ENCODE measurements around the gene TBC1D19.
"Not testable (repeated sequence)": the region's sequence is repeated elsewhere in the genome, so short reads cannot be mapped to it uniquely, and the experiment has no call there.

The TBC1D19 gene

DNA sequence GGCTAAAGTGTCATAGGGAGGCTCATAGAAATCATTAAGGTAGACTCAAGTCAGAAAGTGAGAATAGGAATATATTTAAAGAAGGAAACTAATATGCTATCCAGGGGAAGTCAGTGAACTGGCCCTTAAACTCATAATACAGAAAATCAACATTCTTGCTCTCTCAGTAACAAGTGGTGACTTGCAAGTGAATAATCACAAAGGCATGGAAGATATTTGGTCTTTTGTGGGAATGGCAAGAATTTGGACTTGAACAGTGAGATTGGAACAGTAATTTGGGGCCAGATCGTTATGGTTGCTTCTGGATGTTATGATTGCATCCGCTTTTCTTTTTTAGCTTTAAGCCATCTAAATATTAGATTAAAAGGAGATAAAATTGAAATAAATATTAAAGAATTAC lies 103.8 kb downstream of the TBC1D19 start:
- DNase-seq: no peak

DNA sequence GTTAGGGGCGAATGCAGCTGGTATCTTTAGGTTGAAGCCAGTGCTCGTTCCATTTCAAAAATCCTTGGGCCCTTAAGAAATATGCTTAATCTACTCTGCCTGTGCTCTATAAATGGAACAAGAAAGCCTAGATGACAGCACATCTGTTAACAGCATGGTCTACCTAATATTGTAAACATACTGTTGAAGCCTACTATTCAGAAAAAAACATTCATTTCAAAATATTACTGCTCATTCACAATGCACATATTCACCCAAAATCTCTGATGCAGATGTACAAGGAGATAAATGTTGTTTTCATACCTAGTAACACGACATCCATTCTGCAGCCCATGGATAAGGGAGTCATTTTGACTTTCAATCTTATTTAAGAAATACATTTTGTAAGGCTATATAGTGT lies 106.6 kb downstream of the TBC1D19 start:
- DNase-seq: no peak

DNA sequence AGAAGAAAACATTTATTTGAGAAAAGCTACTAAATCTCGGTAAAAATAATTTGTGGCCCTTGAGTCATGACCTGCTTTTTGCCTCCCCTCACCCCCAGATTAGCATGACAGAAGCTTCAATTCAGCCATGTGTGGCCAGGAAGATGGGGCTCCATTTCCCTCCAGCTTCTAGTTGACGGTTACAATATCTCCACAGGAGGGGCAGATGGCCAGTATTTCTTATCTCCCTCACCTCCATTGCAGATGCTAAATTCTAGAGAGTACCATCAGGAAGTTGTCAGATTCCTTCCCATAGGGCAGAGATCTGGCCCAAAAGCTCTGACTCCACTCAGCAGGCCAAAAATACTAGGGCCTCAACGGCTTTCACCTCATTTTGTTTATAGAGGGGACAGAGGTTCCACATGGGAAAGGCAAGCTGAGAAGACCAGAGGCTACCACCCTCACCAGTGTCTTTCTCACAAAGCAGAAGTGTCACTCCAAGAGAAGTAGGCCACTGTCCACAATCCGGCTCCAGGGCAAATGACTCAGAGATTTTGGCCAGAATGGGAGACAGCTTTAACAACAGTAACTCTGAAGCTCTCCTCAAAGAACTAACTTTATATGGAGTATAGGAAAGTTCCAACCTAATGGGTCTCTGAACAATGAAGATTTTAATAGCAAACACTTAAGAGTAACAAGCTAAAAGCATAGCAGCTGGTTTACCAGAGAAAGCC lies 108.3 kb downstream of the TBC1D19 start:
- no peak for DNase-seq

DNA sequence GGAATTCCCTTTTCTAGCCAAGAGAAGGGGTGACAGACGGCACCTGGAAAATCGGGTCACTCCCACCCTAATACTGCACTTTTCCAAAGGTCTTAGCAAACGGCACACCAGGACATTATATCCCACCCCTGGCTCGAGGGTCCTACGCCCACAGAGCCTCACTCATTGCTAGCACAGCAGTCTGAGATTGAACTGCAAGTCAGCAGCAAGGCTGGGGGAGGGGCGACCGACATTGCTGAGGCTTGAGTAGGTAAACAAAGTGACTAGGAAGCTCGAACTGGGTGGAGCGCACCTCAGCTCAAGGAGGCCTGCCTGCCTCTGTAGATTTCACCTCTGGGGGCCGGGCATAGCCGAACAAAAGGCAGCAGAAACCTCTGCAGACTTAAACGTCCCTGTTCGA lies 110.2 kb downstream of the TBC1D19 start:
- DNase-seq: not testable (repeated sequence)

DNA sequence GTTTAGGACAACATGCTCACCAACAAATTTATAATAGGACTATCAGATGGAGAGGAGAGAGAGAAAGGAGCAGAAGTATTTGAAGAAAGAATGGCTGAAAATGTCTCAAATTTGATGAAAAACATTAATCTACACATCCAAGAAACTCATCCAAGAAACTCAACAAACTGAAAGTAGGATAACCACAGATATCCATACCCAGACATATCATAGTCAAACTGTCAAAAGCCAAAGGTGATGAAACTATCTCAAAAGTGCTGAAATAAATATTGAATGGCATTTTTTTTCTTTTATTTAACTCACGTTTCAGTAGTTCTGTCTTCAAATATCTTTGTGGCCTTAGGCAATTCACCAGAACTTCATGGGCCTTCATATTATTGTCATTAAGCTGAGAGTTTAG lies 116.2 kb downstream of the TBC1D19 start:
- DNase-seq: no peak

DNA sequence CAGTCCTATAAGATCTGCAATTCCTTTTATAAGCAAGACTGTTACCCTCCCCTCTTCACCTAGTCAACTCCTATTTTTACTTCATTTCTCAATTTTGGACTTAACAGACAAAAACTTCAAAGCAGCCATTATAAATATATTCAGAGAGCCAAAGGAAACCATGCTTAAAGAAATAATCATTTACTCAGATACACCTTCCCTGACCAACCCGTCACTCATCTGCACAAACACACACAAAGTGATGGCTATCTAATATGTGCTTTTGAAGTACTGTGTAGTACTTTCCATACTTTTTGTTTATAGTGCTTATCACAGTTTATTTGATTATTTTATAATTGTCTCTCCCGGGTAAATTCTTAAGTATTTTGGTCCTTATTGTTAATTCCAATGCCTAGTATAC lies 117.2 kb downstream of the TBC1D19 start:
- no peak for DNase-seq

DNA sequence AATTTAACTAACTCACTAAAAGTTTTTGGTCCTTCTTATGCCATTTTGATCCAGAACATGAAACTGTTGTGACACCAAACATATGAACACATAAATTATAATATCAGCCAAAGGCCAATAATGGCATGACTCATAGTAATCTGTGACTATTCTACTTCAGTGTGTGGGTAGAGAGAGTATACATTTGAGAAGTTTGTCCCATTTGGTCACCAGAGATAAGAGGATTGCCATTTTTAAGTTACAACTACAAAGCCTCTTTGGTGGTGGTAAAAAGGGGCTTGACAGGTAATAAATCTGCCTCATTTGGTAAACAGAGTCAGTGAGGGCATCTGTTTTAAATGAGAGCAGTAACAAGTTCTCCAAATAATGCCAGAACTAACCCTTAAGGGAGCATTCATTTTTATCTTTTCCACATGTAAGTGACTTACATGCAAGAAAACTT lies 117.9 kb downstream of the TBC1D19 start:
- no peak for DNase-seq

DNA sequence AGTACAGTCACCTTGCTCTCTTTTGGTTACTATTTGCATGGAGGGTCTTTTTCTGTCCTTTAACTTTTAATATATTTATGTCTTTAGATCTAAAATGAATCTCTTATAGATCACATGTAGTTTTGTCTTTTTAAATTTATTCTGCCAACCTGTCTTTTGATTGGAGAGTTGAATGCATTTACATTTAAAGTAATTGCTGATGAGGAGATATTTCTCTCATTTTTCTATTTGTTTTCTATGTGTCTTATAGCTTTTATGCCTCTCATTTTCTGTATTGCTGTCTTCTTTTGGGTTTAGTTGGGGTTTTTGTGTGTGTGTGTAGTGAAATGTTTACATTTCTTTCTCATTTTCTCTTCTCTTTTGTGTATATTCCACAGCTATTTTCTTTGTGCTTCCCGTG lies 123.5 kb downstream of the TBC1D19 start:
- DNase-seq: no peak

DNA sequence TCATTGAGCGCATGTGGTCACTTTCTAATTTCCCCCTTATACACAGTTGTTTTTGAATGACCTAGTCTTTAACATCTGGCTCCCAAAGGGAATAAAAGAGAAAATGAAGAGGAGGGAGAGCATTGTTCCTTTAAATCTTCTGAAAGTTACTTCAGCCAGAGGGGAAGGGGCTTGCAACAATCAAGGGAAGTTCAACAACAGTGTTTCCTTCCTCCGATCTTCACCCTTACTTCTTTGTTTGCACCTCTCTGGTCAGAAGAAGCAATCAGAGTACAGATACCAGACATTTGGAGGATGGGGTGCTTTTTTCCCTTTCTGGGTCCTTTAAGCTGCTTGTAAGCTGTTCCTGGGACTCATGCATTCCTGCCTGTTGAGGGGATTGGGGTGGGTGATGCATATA lies 125.4 kb downstream of the TBC1D19 start:
- no peak for DNase-seq

DNA sequence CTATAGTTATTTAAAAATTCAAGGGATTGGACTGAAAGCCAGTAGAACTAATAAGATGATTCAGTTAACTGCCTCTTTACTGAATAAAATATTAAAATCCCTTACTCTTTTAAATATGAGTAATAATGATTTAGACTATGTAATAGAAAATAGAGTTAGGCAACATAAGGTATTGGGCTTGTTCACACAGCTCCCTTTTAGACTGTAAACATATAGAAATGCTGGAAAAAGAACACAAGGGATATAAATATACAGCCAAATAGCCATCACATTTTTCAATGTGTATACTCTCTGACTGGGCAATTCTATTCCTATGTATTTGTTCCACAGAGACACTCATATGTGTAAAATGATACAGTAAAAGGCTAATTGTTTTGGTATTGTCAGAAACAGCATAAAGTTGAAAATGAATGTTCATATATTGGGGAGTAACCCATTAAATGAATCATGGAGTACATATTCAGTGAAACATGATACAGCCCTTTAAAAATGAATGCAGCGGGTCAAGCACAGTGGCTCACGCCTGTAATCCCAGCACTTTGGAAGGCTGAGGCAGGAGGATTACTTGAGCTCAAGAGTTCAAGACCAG lies 129.8 kb downstream of the TBC1D19 start:
- DNase-seq: no peak

DNA sequence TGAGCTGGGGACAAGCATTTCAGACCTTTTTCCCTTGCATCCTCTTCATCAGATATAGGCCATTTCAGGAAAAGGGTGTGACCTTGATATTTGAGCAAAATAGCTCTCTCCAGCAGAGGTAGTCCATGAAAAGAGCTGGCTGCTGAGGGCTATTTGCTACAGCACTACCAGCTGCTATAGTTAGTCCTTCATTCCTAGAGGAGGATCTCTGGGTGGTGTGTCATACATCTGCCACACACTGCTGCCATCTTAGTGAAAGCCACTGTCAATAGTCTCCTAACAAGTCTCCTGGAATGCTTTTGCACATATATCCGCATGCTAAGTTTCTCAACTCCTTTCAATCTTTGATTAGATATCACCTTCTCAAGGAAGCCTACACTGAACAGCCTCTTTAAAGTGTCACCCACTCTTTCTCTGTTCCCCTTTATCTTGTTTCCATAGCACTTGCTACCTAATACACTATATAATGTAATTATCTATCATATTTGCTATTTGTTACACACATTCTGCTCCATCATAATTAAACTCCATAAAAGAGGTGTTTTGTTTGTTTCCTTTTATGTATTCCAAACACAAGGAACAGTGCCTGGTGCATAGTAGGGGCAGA lies 131.9 kb downstream of the TBC1D19 start:
- DNase-seq: no peak

DNA sequence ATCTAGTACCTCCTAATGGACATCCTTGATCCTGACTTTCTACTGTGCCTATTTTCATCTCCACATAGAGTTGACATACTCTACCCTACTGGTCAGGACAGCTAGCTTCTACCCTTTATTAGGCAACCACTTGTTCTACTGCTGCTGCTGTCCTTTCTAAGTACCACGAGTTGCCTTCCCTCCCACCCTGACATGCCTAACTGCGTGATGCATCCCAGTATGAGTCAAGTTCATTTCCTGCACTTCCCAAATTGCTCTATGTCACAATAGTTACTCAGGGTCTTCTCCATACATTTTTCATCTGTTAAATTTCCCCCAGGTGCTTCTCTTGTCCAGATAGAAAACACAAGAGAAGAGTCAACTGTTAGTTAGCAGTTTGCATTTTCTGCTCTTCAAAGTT lies 133.4 kb downstream of the TBC1D19 start:
- DNase-seq: no peak

DNA sequence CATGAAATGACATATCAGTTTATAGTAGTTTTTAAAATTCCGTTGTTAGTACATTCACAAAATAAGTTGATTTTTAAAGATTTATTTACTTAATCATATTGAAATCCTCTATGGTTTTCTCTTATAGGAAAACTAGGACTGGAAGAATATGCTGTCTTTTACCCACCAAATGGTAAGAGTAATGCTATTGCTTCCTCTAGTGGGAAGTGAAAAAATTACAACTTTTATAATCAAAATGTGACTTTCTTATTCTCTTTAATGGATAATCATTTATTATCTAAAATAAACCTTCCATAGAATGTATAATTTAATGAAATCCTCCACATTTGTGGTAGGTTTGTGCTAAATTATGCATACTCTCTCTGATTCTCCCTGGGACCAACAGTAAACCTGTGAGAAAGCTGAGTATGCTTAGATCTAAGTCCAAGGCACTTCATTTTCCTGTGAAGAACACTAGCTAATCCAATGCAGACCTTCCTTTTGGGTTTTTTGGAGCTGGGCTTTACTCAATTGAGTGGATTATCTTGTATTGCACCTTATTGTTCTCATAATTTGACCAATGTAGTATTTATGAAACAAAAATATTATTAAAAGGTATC lies 136.2 kb downstream of the TBC1D19 start:
- no peak for DNase-seq

DNA sequence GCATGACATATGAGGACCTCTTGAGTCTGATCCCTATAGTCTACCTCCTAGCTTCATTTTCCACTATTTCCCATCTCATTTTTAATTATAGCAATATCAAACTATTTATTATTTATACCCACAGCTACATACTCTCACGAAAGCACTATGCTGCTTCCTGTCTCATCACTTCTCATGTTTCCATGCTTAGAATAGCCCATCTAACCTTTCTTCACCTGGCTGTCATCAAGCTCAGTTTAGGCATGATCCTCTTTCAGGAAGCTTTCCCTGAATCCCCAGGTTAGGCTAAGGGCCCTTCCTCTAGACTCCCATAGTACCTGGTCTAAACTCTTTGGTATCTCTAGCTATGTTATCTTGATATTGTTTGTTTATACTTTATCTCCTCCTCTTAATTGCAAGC lies 137.8 kb downstream of the TBC1D19 start:
- no peak for DNase-seq

DNA sequence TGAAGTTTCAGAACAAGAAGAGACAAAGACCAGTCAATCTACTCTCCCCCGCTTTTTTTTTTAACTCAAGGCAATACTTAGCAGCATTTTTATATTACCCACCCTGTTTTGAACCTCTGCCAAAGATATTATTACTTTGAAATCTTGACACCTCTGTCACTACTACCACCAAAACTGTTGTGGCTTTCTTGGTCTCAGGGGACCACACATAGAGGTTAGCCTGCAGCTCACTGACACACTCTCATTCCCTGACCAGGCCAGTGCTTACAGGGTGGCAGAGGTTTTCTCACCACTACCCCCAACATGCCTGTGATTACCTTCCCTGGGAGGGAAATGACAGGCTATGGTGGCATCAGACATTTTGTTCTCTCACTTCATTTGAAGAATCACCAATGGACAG lies 139.3 kb downstream of the TBC1D19 start:
- no peak for DNase-seq

DNA sequence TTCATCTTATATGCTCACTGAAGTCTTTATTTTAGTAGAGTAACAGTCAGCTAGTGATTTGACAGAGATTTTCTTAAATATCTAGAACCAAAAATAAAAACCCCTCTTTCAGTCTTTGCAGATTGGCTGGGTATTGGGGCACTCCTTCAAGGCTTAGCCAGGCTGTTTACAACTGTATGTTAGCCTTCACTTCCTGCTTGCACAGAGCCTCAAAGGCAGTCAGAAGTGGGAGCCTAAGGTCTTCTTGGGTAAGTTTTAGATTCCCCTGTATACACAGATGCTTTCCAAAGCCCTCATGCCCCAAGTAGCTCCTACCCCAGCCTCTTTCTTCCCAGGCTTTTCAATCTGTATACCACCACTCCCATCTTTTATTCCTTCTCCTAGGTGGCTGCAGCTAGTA lies 140.7 kb downstream of the TBC1D19 start:
- DNase-seq: no peak

DNA sequence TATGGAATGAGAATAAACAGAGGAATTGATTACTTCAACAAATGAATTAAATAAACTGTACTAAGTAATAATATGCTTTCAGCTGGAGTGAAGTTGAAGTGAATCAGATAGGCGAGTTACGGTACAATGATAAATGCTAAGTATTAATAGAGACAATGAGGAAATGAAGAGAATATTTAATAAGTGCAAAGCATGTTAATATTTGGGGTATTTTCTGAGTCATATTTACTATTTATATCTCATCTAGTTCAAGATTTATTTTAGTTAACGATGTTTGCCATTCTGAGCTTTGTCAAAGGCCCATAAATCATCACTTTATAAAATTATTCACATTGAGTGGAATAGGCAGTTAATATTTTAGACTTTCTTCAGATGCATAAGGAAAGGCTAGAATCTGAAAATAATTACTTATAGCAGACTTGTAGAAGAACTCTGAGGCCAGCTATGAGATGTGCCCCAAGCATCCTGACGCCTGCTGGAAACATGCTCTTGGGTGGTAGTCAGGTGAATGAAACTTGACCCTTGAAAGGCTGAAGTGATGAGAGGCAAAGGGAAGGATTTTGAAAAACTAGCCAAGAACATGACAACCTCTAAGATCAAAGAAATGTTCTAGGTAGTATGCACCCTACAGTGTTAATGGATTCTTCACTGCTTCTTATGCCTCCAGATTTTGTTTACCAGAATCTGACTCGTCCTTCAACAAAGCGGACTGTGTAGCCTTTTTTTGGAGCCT lies 142.9 kb downstream of the TBC1D19 start:
- DNase-seq: no peak

DNA sequence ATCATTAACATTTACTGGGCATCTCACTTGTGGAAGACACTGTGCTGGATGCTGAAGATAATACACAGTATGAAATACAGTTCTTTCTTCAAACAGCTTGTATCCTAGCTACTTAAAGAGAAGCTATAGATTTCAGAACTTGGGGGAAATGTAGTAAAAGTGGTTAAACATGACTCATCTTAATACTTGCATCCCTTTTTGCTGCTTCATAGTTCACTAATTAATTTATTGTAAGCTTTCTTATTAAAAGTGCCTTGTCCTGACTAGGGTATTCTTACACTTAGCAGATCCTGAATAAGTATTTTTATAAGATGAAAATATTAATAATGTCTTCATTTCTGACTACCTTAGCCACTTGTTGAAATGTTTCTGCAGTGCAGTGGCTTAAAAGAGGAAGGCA lies 144.0 kb downstream of the TBC1D19 start:
- DNase-seq: no peak

DNA sequence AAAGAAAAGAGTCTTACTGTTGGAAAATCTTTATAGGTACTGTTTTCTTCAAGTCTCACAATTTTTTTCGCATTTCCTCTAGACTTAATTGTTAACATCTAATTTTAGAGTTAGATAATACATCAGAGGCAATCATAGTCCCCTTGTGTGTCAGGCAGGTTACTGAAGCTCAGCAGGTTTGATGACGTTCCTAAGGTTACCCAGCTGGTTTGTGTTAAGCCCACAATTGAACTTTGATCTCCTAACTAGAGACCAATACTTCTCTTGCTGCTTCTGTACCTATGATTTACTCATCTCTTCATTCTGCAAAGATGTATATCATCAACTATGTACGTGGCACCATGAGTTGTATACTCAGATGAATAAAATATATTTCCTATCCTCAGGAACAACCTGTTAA lies 145.1 kb downstream of the TBC1D19 start:
- DNase-seq: no peak

DNA sequence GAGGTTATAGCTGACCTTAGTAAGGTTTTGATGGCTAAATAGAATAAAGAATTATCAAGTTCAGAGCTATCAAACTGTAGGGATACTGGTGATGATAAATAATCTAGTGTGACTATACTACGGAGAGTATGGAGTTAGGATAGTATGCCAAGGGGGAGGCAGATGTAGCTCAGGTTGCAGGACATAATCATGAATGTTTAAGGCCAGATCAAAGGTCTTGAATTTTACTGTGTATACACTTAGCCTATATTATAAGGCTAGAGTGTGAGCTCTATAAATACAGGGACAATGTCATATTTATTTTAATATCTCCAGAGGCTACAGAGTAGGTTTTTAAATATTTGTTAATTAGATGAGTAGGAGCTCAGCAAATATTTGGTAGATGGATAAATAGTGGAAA lies 145.7 kb downstream of the TBC1D19 start:
- DNase-seq: no peak

DNA sequence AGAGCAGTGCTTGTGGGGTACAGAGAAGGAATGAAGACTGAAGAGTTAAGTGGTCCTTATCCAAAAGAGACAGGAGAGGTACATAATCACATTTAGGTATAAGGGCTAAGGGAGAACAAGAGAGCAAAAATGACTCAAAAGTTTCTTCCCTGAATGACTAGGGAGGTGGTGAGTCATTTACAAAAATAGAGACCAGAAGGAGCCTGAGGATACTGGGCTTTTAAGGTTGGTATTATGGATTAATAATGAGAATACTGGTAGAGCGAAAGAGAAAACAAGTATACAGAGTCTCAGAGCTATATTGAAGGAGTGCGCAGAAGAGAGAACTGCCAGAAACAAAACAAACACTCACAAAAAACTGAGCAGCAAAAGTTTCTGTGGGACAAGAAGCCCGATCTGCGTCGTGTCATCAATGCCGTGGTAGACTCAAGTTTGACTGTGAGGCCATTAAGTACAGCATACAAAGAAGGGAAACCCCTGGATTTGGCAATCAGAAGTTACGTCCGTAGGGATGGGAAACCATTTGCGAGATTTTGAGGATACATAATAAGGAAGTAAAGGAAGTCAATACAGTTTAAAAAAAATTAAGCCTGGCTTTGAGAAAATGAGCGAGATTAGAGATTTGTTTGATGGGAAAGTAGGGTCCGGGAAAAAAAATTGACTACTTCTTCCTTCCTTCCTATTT lies 147.6 kb downstream of the TBC1D19 start:
- DNase-seq: no peak

DNA sequence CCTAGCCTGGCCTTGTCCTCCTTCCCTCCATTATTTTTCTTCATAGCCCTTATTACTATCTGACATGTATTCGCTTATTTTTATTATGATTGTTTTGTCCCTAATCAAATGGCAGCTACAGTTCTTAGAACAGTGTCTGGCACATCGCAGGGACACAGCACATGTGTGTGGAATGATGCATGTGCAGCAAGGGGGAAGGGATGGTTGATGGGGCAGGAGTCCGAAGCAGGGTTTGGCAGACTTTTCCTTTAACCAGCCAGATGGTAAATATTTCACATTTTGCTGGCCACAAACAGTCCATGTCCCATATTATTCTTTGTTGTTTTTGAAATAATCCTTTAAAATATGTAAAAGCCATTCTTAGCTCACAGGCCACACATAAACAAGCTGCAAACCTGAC lies 148.5 kb downstream of the TBC1D19 start:
- no peak for DNase-seq

DNA sequence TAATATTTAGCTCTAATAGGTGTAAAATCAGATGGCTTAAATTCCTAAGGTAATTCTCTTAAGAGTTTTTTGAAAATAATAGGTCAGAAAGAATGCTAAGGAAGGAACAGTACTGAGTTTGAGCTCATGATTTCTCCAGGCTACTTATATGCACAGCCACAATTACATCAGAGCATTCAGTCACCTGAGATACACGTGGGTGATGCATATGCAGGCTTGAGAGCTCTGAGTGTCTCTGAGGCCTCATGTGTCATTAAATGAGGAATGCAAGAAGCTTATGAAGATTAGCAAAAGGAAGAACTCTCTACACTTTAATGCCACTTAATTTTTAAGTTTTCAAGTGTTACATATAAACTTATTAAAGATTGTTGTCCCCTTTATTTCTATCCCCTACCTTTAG lies 152.7 kb downstream of the TBC1D19 start:
- DNase-seq: no peak
